VCaP (cell line): ENCODE results near the gene CFL1.

Source experiments
- H3K27ac ChIP-seq: fragments of 450-650 bp; 2 replicates; pipeline ENCODE4 v1.5.1; 2017
- CTCF ChIP-seq: fragments of 450-650 bp; conservative IDR thresholded peaks from 2 replicates; pipeline ENCODE4 v1.5.1; 2017; ENCODE audit warnings: mild to moderate bottlenecking, moderate library complexity

Gene CFL1

DNA sequence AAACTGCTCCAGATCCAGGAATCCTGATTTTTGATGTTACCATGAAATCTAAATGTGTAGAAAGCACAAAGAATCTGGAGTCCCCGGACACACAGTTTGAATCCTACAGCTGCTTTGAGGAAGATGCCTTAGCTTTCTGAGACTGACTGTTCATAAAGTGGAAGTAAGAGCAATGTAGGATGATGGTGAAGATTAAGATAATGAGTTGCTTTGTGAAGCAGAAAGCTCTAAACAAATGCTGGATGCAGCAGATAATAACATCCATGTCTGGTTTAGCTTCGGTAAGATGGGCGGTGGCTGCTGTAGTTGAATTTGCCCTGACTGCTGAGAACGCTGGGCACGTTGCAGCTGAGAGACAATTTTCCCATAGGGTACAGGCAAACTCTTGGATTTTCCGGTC is 51.0 kb downstream of the CFL1 start:
- no peak overlapping the region for H3K27ac ChIP-seq

More for the DNA sequence above, 51.0 kb downstream of the CFL1 start:
- no peak for TF ChIP-seq CTCF
